Common myeloid progenitor, CD34-positive (primary cell): Measurements from ENCODE around the gene KLHL22. TPM values are rescaled to one million over a fixed set of nuclear protein-coding genes. Genes with fewer than 3 reads are reported as not detected.
"Not testable (repeated sequence)": the region's sequence is repeated elsewhere in the genome, so short reads cannot be mapped to it uniquely, and the experiment has no call there.

Experiments used
- CTCF ChIA-PET: fragments of 350-600 bp; sonication (Branson Sonifier 250); formaldehyde crosslinking; loops from one replicate; lab custom pipeline; 2021; ENCODE audit warnings: antibody characterized with exemption; lab: Charles Lee
- POLR2A ChIA-PET: fragments of 350-600 bp; sonication (Branson Sonifier 250); formaldehyde crosslinking; loops from one replicate; lab custom pipeline; 2021; ENCODE audit warnings: antibody characterized with exemption; lab: Charles Lee
- DNase-seq, 3 donors: peaks; one replicate each; pipeline versions ENCODE4 v3.0.0 to v3.0.0-alpha.2; 2013
- H3K27ac ChIP-seq, 2 experiments: 1 replicate in 1 of 2; 2 replicates in 1 of 2; pipeline ENCODE4 v1.7.0; 2013; ENCODE audit warnings: inconsistent platforms in 2 of 2, low read length in 2 of 2, mild to moderate bottlenecking in 2 of 2, low read depth in 1 of 2, moderate library complexity in 1 of 2; ENCODE audit not compliant: severe bottlenecking in 2 of 2, insufficient read depth in 1 of 2, poor library complexity in 1 of 2
- H3K27me3 ChIP-seq, 5 experiments: replicated peaks in 2 of 5; 1 replicate in 3 of 5; 2 replicates in 2 of 5; pipeline versions ENCODE4 v1.6.1 to v1.7.0; 2013; ENCODE audit warnings: low read length in 4 of 5, mild to moderate bottlenecking in 2 of 5, moderate library complexity in 2 of 5, inconsistent platforms in 1 of 5; ENCODE audit not compliant: insufficient read depth in 5 of 5, control insufficient read depth in 4 of 5
- H3K36me3 ChIP-seq, 4 experiments: 1 replicate in 2 of 4; 2 replicates in 2 of 4; pipeline versions ENCODE4 v1.6.1 to v1.7.0; 2013; ENCODE audit warnings: low read length in 3 of 4, control low read depth in 1 of 4, mild to moderate bottlenecking in 1 of 4; ENCODE audit not compliant: control insufficient read depth in 4 of 4, insufficient read depth in 4 of 4
- H3K4me1 ChIP-seq, 4 experiments: 1 replicate in 3 of 4; 2 replicates in 1 of 4; pipeline versions ENCODE4 v1.6.1 to v1.7.1; 2013; ENCODE audit warnings: low read length in 3 of 4, mild to moderate bottlenecking in 3 of 4, control low read depth in 1 of 4, inconsistent platforms in 1 of 4, moderate library complexity in 1 of 4; ENCODE audit not compliant: control insufficient read depth in 4 of 4, insufficient read depth in 4 of 4; ENCODE audit errors: control extremely low read depth in 1 of 4
- H3K4me3 ChIP-seq, 7 experiments: 1 replicate in 4 of 7; 2 replicates in 3 of 7; pipeline versions ENCODE4 v1.5.1 to v1.7.0; 2013; ENCODE audit warnings: mild to moderate bottlenecking in 7 of 7, low read length in 6 of 7, moderate library complexity in 6 of 7, inconsistent platforms in 2 of 7, low read depth in 2 of 7, control low read depth in 1 of 7; ENCODE audit not compliant: insufficient read depth in 4 of 7, control insufficient read depth in 1 of 7; ENCODE audit errors: extremely low read depth in 1 of 7
- H3K9me3 ChIP-seq, 5 experiments: 1 replicate in 4 of 5; 2 replicates in 1 of 5; pipeline versions ENCODE4 v1.6.1 to v1.7.1; 2013; ENCODE audit warnings: low read length in 4 of 5, mild to moderate bottlenecking in 2 of 5, inconsistent platforms in 1 of 5, low read depth in 1 of 5, moderate library complexity in 1 of 5; ENCODE audit not compliant: control insufficient read depth in 4 of 5, insufficient read depth in 2 of 5; ENCODE audit errors: control extremely low read depth in 1 of 5
- WGBS: methylation state at CpG from one replicate; pipeline ENCODE4 v1.1.5; 2013; ENCODE audit not compliant: insufficient coverage; 5-methylcytosine and 5-hydroxymethylcytosine counted together
- polyA plus RNA-seq: library from polyadenylated mRNA; unstranded; fragments of 120-200 nt; gene quantifications from one replicate; pipeline ENCODE4 v1.2.1, GENCODE V29; 2013

The KLHL22 gene
- polyA plus RNA-seq = 9.8 TPM

GRCh38 chr22:20494978-20495860 lies at the start of gene KLHL22:
KLHL22 (minus strand) TSS chr22:20495795; CDS start chr22:20489211, 6,584 bp downstream.
- H3K27me3 ChIP-seq = no peaks in the 10 kb centered on the region
- H3K4me1 ChIP-seq = peaks cover 0 to 22% (median 17%) of the 10 kb centered on the region in 4 experiments
- H3K4me3 ChIP-seq = peak within 1 kb of the TSS; percentile 27 to 90 (median 75)
- H3K27ac ChIP-seq = peak within 1 kb of the TSS; percentile 59 to 92
- ChIA-PET POLR2A (no interaction called here), CTCF (interaction anchor here (1.1 to 2.5 kb wide), 4 partner anchors 11 to 77 kb away, joined by 3 to 14 read pairs (median 6); partner anchors contain the start of gene MED15)
- WGBS = under 1% methylated on average over 96 of the region's 108 CpGs
- no peaks in the 10 kb centered on the region for H3K9me3 ChIP-seq
- peak; percentile 8 to 44 (median 25) for DNase-seq
- H3K36me3 ChIP-seq = peaks cover 0 to 2% (median under 1%) of the 10 kb centered on the region in 4 experiments

- H3K27me3 ChIP-seq, DNase-seq, H3K4me3 ChIP-seq, CTCF ChIA-PET, H3K27ac ChIP-seq, POLR2A ChIA-PET, H3K9me3 ChIP-seq: not testable (repeated sequence)
- H3K4me1 ChIP-seq = peaks cover 7 to 20% (median 19%) of the 10 kb centered on the region in 4 experiments
- WGBS = 90% methylated on average over 2 of the region's 3 CpGs
- peaks cover 8 to 30% (median 25%) of the 10 kb centered on the region in 4 experiments for H3K36me3 ChIP-seq
Measured at GRCh38 chr22:20545318-20545634, 49.7 kb upstream of the KLHL22 start.

GRCh38 chr22:20542736-20543135 lies 47.1 kb upstream of the KLHL22 start:
- CTCF ChIA-PET = interaction anchor here (1.3 to 1.4 kb wide), 2 partner anchors 15 to 19 kb away, joined by 3 to 4 read pairs; no protein-coding TSS in a partner anchor
- no peak for DNase-seq

GRCh38 chr22:20542055-20542454 lies 46.5 kb upstream of the KLHL22 start:
- no peaks in the 10 kb centered on the region for H3K9me3 ChIP-seq
- ChIA-PET POLR2A (no interaction called here), CTCF (interaction anchor here (1.3 to 1.4 kb wide), 2 partner anchors 15 to 20 kb away, joined by 3 to 4 read pairs; no protein-coding TSS in a partner anchor)
- no peaks in the 10 kb centered on the region for H3K4me1 ChIP-seq
- DNase-seq = no peak
- H3K4me3 ChIP-seq = no peak overlapping the region
- WGBS = 100% methylated on average over 1 of the region's 3 CpGs
- no peak overlapping the region for H3K27ac ChIP-seq
- no peaks in the 10 kb centered on the region for H3K27me3 ChIP-seq
- H3K36me3 ChIP-seq = peaks cover 10 to 57% (median 39%) of the 10 kb centered on the region in 4 experiments

More at GRCh38 chr22:20542736-20543135, 47.1 kb upstream of the KLHL22 start:
- POLR2A ChIA-PET = no interaction called here
- no peak overlapping the region for H3K4me3 ChIP-seq
- H3K27me3 ChIP-seq = no peaks in the 10 kb centered on the region
- no peaks in the 10 kb centered on the region for H3K9me3 ChIP-seq
- H3K27ac ChIP-seq = no peak overlapping the region
- peaks cover 8 to 50% (median 33%) of the 10 kb centered on the region in 4 experiments for H3K36me3 ChIP-seq
- H3K4me1 ChIP-seq = no peaks in the 10 kb centered on the region

GRCh38 chr22:20538875-20539274 lies 43.3 kb upstream of the KLHL22 start:
- WGBS = 100% methylated on average over 1 of the region's 8 CpGs
- POLR2A ChIA-PET = interaction anchor here (0.6 kb wide), 1 partner anchor 352 kb away, joined by 6 read pairs; no protein-coding TSS in a partner anchor
- H3K27me3 ChIP-seq, H3K27ac ChIP-seq, H3K4me1 ChIP-seq, H3K4me3 ChIP-seq, H3K9me3 ChIP-seq, CTCF ChIA-PET, DNase-seq: not testable (repeated sequence)
- H3K36me3 ChIP-seq = peaks cover 8 to 53% (median 33%) of the 10 kb centered on the region in 4 experiments

GRCh38 chr22:20537983-20538382 lies 42.4 kb upstream of the KLHL22 start:
- ChIA-PET CTCF (interaction anchor here (1.1 kb wide), 2 partner anchors 9 to 27 kb away, joined by 3 to 4 read pairs; no protein-coding TSS in a partner anchor), POLR2A (no interaction called here)
- Histone ChIP-seq H3K27me3 (no peaks in the 10 kb centered on the region), H3K36me3 (peaks cover 10 to 53% (median 36%) of the 10 kb centered on the region in 4 experiments), H3K9me3 (no peaks in the 10 kb centered on the region), H3K4me3 (no peak overlapping the region), H3K27ac (no peak overlapping the region), H3K4me1 (peaks cover 0 to 10% (median 3%) of the 10 kb centered on the region in 4 experiments)
- DNase-seq = no peak
- WGBS = 96% methylated on average over 5 of the region's 7 CpGs

GRCh38 chr22:20537325-20537756 lies 41.7 kb upstream of the KLHL22 start:
- DNase-seq = no peak
- WGBS = 100% methylated on average over 3 of the region's 3 CpGs
- POLR2A ChIA-PET = no interaction called here

More at GRCh38 chr22:20537325-20537756, 41.7 kb upstream of the KLHL22 start:
- H3K9me3 ChIP-seq = no peaks in the 10 kb centered on the region
- no peak overlapping the region for H3K27ac ChIP-seq
- no peak overlapping the region for H3K4me3 ChIP-seq
- no peaks in the 10 kb centered on the region for H3K27me3 ChIP-seq
- H3K4me1 ChIP-seq = peaks cover 0 to 17% (median 6%) of the 10 kb centered on the region in 4 experiments
- peaks cover 9 to 56% (median 35%) of the 10 kb centered on the region in 4 experiments for H3K36me3 ChIP-seq
- CTCF ChIA-PET = interaction anchor here (1.1 kb wide), 2 partner anchors 10 to 28 kb away, joined by 3 to 4 read pairs; no protein-coding TSS in a partner anchor
